HL-60 (cell line): ENCODE results near the gene HDAC9.

Experiments
- DNase-seq, 2 experiments: peaks; one replicate each; pipeline ENCODE4 v3.0.0-alpha.2; 2010 to 2020; ENCODE audit warnings: low read depth in 1 of 2, low spot score in 1 of 2
- H3K27ac ChIP-seq: fragments of 250-450 bp; sonication (Bioruptor Pico); replicated peaks from 2 replicates; pipeline ENCODE4 v1.5.1; 2020; ENCODE audit warnings: mild to moderate bottlenecking, moderate library complexity
- H3K27me3 ChIP-seq: fragments of 250-450 bp; sonication (Bioruptor Pico); 2 replicates; pipeline ENCODE4 v1.5.1; 2021; ENCODE audit warnings: mild to moderate bottlenecking, moderate library complexity; ENCODE audit not compliant: insufficient read depth, poor library complexity, severe bottlenecking
- H3K4me3 ChIP-seq: replicated peaks from 2 replicates; pipeline ENCODE4 v1.5.1; 2011; ENCODE audit warnings: mild to moderate bottlenecking, control low read depth, low read length; ENCODE audit not compliant: insufficient read depth
- CTCF ChIP-seq: IDR thresholded peaks from one replicate; pipeline ENCODE4 v1.5.1; 2011; ENCODE audit warnings: low read length, control low read depth, inconsistent platforms; ENCODE audit not compliant: insufficient read depth
- GABPA ChIP-seq: IDR thresholded peaks from 2 replicates; pipeline ENCODE4 v1.6.1; 2012; ENCODE audit warnings: low read depth
- POLR2AphosphoS5 ChIP-seq: IDR thresholded peaks from 2 replicates; pipeline ENCODE4 v1.6.1; 2012; ENCODE audit warnings: low read depth
- REST ChIP-seq: IDR thresholded peaks from 2 replicates; pipeline ENCODE4 v1.6.1; 2012; ENCODE audit warnings: low read depth; ENCODE audit not compliant: insufficient replicate concordance
- SPI1 ChIP-seq: IDR thresholded peaks from 2 replicates; pipeline ENCODE4 v1.6.1; 2012; ENCODE audit warnings: low read depth, mild to moderate bottlenecking, borderline replicate concordance

HDAC9 gene

GRCh38 chr7:18940593-18941134 is 445.1 kb downstream of the HDAC9 start:
- no peak overlapping the region for H3K4me3 ChIP-seq
- no peak for DNase-seq
- H3K27ac ChIP-seq = no peak overlapping the region
- no peak for TF ChIP-seq CTCF
- no peaks in the 10 kb centered on the region for H3K27me3 ChIP-seq

GRCh38 chr7:18941207-18941606 is 445.7 kb downstream of the HDAC9 start:
- Histone ChIP-seq H3K27ac (no peak overlapping the region), H3K27me3 (no peaks in the 10 kb centered on the region), H3K4me3 (no peak overlapping the region)
- TF ChIP-seq REST (no peak), SPI1 (no peak), CTCF (no peak), POLR2AphosphoS5 (no peak), GABPA (no peak)
- DNase-seq = no peak

GRCh38 chr7:18948521-18948920 is 453.0 kb downstream of the HDAC9 start:
- no peak overlapping the region for H3K4me3 ChIP-seq
- no peaks in the 10 kb centered on the region for H3K27me3 ChIP-seq
- no peak overlapping the region for H3K27ac ChIP-seq
- TF ChIP-seq REST (no peak), CTCF (no peak), POLR2AphosphoS5 (no peak), SPI1 (no peak), GABPA (no peak)
- DNase-seq = no peak

GRCh38 chr7:18952846-18953245 is 457.3 kb downstream of the HDAC9 start:
- no peak overlapping the region for H3K27ac ChIP-seq
- TF ChIP-seq SPI1 (no peak), CTCF (no peak), GABPA (no peak), POLR2AphosphoS5 (no peak), REST (no peak)

More at GRCh38 chr7:18952846-18953245, 457.3 kb downstream of the HDAC9 start:
- no peak for DNase-seq
- Histone ChIP-seq H3K27me3 (no peaks in the 10 kb centered on the region), H3K4me3 (no peak overlapping the region)
